RWPE1 (cell line): ENCODE data around the gene RETREG2.
A peak's percentile ranks its signal among the peaks of the same experiment; 100 is the strongest.

Experiments used
- CTCF ChIA-PET: fragments of 350-600 bp; sonication (Branson Sonifier 250); formaldehyde crosslinking; extraction: SDS; loops from one replicate; lab custom pipeline; 2021; lab: Yijun Ruan, JAX
- POLR2A ChIA-PET: fragments of 400-600 bp; formaldehyde crosslinking; extraction: SDS; loops from one replicate; lab custom pipeline; 2020; ENCODE audit warnings: antibody characterized with exemption; ENCODE audit not compliant: low non-redundant PET; lab: Yijun Ruan, JAX
- DNase-seq: peaks from one replicate; pipeline ENCODE4 v3.0.0; 2012; ENCODE audit warnings: low spot score
- H3K27ac ChIP-seq: fragments of 450-650 bp; 2 replicates; pipeline ENCODE4 v1.5.1; 2017
- CTCF ChIP-seq: fragments of 450-650 bp; conservative IDR thresholded peaks from 2 replicates; pipeline ENCODE4 v1.5.1; 2017; ENCODE audit warnings: low read depth, mild to moderate bottlenecking

The RETREG2 gene

GRCh38 chr2:219177552-219178376 lies at the start of gene RETREG2:
TSS of gene RETREG2 (plus strand) at chr2:219178275. CDS start at chr2:219178353, 78 bp downstream.
- no peak; the same call in 1 of the 2 replicates for TF ChIP-seq CTCF
- H3K27ac ChIP-seq = peak within 1 kb of the TSS; percentile 99
- CTCF ChIA-PET = interaction anchor here (0.5 kb wide), 1 partner anchor 96 kb away, joined by 3 read pairs; no protein-coding TSS in a partner anchor
- peak; percentile 98 for DNase-seq
- POLR2A ChIA-PET = no interaction called here

- H3K27ac ChIP-seq = no peak overlapping the region
- no peak for TF ChIP-seq CTCF
- no peak for DNase-seq
- ChIA-PET CTCF (interaction anchor here (0.6 kb wide), 1 partner anchor 413 kb away, joined by 3 read pairs; no protein-coding TSS in a partner anchor), POLR2A (no interaction called here)
Measured at GRCh38 chr2:219128396-219128795, 49.7 kb upstream of the RETREG2 start.

DNA sequence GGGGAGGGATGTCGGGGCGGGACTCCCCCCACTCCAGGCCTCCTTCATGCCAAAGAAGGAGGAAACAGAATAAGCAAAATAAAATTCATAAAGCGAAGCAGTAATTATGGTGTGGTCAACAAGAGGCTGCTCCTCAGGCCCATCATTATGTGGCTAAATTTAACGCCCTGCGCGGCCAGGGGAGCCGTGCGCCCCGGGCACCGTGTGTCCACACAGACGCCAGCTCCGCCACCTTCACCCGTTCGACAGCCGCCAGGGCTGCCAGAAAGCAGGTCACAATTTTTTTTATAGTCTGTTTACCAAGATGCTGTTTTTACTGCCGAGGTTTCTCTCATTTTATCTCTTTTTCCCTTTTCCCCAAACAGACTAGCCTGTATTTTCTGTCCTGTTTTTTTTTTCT lies 48.5 kb upstream of the RETREG2 start:
- ChIA-PET POLR2A (no interaction called here), CTCF (interaction anchor here (1.4 kb wide), 1 partner anchor 10 kb away, joined by 9 read pairs; no protein-coding TSS in a partner anchor)
- TF ChIP-seq CTCF = no peak
- DNase-seq = no peak
- H3K27ac ChIP-seq = no peak overlapping the region

GRCh38 chr2:219131327-219131726 lies 46.7 kb upstream of the RETREG2 start:
- ChIA-PET CTCF (no interaction called here), POLR2A (no interaction called here)
- no peak for TF ChIP-seq CTCF
- no peak overlapping the region for H3K27ac ChIP-seq
- DNase-seq = no peak

- no peak overlapping the region for H3K27ac ChIP-seq
- ChIA-PET CTCF (no interaction called here), POLR2A (no interaction called here)
- TF ChIP-seq CTCF = no peak
- DNase-seq = no peak
Measured at GRCh38 chr2:219131744-219132143, 46.3 kb upstream of the RETREG2 start.

GRCh38 chr2:219133976-219134375 lies 44.1 kb upstream of the RETREG2 start:
- no peak overlapping the region for H3K27ac ChIP-seq
- DNase-seq = no peak
- CTCF ChIA-PET = interaction anchor here (0.5 kb wide), 1 partner anchor 23 kb away, joined by 3 read pairs; no protein-coding TSS in a partner anchor
- POLR2A ChIA-PET = no interaction called here
- TF ChIP-seq CTCF = no peak
